NCI-H460 (cell line): Measurements from ENCODE around the gene NCS1. TPM values are rescaled to one million over a fixed set of nuclear protein-coding genes. Genes with fewer than 3 reads are reported as not detected.
A peak's percentile ranks its signal among the peaks of the same experiment; 100 is the strongest.
"Not testable (repeated sequence)": the region's sequence is repeated elsewhere in the genome, so short reads cannot be mapped to it uniquely, and the experiment has no call there.

Experiments
- DNase-seq: peaks from one replicate; pipeline ENCODE4 v3.0.0-alpha.2; 2016; ENCODE audit warnings: low read depth; ENCODE audit errors: extremely low read depth
- total RNA-seq: library from RNA; depleted of rRNA; stranded (reverse); fragments of >200 nt; shearing (Covaris generic); gene quantifications from 2 replicates; pipeline ENCODE4 v1.2.3, GENCODE V29; 2014

NCS1 gene
- total RNA-seq, 1 experiment from 2014 or later: 42.3 TPM

DNA sequence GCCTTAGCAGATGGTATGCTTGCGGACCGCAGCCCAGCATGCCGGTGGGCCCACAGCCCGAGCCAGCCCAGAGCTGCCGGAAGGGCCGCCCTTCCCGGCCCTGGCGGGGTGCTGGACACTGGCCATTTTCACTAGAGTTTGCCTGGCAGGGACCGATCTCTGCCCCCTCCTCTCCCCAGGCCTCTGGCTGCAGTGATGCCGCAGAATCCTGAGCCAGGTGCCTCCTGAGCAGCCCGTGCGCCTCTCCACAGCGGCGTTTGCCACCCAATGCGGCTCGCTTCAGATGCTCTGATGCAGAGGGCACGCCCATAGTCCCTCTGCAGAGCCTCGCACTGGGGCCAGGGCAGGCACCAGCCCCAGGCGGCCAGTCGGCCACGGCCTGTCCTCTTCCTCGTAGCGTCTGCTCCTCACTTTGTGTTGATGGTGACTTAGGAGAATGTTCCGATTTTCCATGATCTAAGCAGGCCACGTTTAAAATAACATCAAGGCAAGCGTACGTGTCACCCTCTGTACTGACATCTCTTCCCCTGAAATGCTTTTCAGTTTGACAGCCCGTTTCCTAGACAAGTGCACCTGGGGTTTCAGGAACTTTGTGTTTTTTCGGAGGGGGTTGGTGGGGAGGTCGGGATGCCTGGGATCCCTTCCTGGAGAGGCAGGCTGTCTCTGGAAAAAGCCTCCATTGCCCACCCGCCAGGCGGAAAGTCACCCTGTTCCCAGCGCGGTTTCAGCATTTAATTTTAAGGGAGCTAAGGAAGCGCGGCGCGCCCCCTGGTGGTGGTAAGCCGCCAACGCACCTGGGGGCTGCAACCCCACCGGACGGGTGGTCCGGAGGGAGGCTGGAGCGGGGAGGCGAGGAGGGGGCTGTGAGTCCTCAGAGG, 63.6 kb downstream of the NCS1 start:
- peak; percentile 39 for DNase-seq

DNA sequence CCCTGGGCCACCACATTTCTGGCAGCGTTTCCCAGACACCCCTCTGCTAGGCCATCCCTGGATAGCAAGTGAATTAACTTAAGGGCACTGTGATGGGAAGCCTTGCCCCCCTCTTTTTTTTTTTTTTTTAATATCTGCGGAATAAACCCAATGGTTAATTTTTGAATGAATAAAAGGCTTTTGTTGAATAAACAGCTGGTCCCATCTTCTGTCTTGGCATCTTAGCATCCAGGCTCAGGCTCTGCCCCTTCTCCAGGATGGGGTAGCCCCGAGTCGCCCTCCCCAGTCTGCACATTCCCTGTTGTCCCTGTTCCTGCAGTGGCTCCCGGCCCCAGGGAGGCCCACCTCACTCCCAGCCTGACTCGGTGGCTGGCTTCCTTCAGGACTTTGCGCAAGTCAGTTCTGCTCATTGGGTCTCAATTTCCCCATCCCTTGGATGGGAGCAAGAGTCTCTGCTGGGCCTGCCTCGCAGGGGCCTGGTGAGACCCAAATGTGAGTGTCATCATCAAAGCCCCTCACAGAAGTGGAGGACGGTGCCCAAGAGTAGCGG, 64.3 kb downstream of the NCS1 start:
- DNase-seq: no peak

DNA sequence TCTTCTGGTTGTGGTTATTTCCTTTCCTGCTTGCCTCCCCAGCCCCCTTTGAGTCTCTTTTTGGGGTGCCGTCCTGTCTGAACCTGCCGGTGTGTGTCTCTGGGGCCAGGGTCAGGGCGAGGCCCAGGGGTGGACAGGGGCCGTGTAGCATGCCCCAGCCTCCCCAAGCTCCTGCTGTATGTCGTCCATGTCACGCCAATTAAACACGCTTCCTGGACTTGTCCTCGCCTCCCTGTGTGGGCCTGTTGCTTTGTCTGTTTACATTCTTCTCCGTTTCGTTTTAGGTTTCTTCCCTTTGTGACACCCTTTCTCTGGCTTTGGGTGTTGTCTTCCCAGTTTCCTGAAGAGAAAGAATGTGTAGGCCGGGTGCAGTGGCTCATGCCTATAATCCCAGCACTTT, 64.9 kb downstream of the NCS1 start:
- no peak for DNase-seq

DNA sequence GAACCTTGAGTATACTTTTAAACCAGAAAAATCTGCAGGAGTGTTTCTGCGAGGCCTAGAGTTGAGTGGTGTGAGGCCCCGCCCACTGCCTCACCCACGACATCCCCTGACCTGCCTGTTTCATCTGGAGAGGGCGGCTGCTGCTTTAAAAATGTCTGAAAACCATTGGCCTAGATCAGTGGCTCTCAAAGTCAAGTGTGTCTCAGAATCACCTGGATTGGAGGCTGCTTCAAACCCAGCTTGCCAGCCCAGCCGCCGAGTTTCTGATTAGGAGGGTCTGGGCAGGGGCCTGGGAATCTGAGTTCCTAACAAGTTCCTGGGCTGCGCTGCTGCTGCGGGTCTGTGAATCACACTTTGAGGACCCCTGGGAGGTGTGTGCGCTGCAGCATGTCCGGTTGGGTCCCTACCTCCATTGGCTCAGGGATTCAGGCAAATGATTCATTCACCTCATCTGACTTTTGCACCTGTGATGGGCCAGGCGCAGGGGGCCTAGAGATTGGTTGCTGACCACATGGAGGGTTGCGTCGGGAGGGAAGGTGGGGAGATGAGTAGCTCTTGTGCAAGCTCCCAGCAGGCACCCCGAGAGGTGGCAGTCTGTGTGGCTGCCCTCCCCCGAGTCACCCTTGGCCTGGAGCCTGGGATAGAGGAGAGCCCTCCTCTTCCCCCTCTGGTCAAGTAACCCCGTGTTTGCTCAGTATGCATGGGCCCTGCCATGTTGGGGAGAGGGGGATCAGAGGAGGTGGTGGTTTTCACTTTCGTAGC, 65.7 kb downstream of the NCS1 start:
- no peak for DNase-seq

GRCh38 chr9:130239363-130239695, 67.1 kb downstream of the NCS1 start:
- DNase-seq: no peak

GRCh38 chr9:130239741-130240241, 67.6 kb downstream of the NCS1 start:
- no peak for DNase-seq

DNA sequence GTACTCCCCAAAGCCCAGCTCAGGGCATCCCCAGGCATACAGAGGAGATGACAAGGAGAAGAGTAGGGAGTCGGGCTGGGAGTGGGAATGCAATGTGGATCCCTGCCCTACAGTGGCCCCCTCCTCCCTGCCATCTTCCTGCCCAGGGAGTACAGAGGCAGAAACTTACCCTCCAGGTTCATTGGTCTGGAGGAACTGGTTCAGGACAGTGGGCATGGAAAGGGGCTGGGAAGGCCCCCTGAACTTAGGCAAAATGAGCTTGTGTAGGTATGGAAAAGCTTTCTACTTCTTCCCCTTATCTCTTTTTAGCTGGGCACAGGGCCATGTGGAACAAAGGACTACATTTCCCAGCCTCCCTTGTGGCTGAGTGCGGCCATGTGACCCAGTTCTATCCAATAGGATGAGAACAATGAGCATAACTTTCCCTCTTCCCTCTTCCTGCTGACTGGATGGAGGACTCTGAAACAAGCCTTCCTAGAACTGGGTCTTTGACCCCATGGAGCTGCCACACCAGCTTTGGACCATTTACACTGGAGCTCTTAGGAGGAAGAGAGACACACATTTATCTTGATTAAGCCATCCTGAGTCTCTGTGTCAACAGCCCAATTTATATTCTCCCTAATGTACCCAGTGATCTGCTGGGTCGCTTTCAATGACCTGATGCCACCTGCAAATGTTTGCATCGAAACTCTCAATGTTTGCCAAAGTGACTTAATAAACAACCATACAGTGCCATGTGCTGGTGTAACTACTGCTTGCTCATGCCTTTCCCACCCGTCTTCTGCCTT, 68.4 kb downstream of the NCS1 start:
- DNase-seq: peak; percentile 71

GRCh38 chr9:130241198-130241535, 69.0 kb downstream of the NCS1 start:
- DNase-seq: no peak

- no peak for DNase-seq
Observed at GRCh38 chr9:130242270-130243014, 70.2 kb downstream of the NCS1 start.

DNA sequence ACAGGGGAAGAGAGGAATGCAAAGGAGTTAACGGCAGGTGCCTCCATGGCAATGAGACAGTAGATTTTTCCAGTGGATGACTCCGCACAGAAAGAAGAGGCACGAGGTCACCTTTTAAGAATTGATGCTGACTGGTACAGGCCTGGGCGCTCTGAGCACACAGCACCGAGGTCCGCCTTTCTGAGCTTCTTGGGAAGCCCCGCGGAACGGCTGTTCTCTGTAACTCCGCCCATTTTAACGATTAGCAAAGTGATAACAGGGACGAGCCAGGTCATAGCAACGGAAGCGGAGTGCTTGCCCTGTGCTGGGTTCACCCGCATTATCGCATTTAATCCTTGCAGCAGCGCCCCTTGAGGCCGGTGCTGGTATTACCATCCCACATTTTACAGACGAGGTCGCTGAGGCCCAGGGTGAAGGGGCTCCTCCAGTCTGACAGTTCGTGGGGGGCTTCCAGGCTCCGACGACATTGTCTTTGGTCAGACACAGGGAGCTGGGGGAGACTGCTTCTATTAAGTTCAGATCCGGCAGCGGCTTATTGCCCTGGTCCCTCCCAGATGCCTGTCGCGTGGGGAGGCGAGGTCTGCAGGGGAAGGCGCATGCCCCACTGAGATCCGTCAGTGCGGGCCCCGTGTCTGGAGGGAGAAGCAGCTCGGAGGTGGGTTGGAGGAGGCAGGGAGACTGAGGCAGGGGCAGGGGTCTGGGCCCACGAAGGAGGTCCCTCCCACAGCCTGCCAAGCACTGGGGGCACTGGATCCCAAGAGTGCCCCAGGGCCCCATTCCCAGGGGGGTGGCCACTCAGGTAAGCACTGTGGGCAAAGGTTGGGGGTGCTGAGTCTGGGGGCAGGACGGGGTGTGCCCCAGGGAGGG, 71.0 kb downstream of the NCS1 start:
- DNase-seq: peak; percentile 65

DNA sequence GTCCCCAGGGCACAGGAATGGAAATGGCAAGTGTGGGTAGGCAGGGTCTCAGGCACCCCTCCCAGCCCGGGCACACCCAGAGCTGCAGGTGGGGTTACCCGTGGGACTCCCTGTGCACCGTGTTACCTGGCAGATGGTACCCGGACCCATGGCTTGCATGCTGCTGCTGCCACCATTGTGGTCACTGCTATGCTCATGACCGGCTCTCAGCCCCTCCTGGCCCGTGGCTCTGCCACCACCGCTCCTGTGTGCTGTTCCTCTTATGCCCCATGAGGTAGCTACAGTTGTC, 71.6 kb downstream of the NCS1 start:
- no peak for DNase-seq

GRCh38 chr9:130244548-130245165, 72.5 kb downstream of the NCS1 start:
- DNase-seq: no peak

- DNase-seq: no peak
Observed at GRCh38 chr9:130245474-130245873, 73.3 kb downstream of the NCS1 start.

DNA sequence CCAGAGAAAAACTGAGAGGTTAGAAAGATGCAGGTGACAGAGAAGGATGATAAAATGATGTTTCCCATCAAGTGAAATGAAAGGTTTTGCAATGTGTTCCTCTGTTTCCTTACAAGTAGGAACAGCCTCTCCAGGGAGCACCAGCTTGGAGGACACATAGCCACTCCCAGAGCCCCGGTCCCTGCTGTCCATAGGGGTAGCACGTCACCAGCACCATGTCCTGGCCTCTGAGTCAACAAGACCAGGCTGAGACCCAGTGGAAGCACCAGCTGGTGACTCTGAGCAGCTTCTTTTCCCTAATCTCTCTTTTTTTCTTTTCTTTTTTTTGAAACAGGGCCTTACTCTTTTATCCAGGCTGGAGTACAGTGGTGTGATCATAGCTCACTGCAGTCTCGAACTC, 73.9 kb downstream of the NCS1 start:
- DNase-seq: no peak

DNA sequence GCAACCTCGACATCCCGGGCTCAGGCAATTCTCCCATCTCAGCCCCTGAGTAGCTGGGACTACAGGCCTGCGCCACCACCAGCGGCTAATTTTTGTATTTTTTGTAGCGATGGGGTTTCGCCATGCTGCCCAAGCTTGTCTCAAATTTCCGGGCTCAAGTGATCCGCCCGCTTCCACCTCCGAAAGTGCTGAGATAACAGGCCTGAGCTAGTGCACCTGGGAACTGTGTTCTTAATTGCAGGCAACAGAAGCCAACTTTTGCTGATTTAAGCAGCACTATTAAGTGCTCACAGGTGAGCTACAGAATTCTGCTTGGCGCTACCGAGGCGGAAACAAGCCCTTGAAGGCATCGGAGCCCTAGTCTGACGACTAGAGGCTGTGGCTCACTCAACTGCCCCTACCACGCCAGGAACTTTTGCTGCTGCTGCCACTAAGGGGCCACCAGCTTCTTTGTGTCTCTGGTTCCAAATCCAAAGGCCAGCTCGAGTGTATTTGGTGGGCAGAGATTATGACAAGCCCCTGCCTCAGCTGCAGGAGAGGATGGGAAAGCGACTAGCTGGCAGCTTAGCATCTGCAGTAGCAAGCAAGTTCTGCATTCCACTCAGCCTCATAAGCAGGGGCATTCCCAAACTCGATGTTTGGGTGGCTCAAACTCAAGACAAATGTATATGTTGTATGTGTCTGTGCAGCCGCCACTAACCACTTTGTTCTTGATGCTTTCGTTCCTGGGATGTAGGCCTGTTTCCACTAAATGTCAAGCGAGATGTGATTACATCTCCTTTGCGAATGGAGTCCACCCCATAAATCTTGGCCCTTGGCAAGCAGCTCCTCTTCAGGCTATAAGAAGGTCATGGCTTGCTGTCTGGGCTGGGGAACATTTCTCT, 82.8 kb downstream of the NCS1 start:
- DNase-seq: no peak

DNA sequence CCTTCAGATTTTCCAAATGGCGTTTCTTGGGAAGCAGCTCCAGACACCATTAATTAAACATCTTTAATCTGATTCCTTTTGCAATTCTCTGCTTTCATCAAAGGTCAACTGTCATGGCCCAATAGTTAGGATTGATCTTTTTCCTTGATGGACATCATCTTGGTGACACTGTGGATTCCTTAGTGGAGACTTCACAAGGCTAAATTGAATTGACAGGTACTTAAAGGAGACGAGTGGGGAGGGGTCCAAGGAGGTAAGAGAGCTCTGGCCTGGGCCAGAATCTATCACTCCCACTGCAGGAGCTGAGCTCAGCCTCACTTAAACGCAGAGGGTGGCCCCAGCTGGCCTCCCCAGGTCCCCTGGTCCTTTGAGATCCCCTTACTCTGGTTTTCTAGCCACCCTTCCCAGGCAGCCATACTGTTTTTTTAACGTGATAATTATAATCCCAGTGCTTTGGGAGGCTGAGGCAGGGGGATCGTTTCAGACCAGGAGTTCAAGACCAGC, 83.5 kb downstream of the NCS1 start:
- no peak for DNase-seq

- no peak for DNase-seq
Observed at GRCh38 chr9:130256644-130257043, 84.4 kb downstream of the NCS1 start.

- not testable (repeated sequence) for DNase-seq
Observed at GRCh38 chr9:130258137-130258536, 85.9 kb downstream of the NCS1 start.
